GM10266 (cell line): Measurements from ENCODE around the gene UBXN11.

ENCODE experiments used
- DNase-seq: peaks from one replicate; pipeline ENCODE4 v3.0.0; 2012; ENCODE audit errors: extremely low spot score
- CTCF ChIP-seq: IDR thresholded peaks from 2 replicates; pipeline ENCODE4 v1.5.1; 2012; ENCODE audit warnings: mild to moderate bottlenecking, low read depth; ENCODE audit not compliant: control insufficient read depth, insufficient read depth; ENCODE audit errors: missing control alignments

UBXN11 gene

GRCh38 chr1:26281091-26281958 is 25.1 kb downstream of the UBXN11 start:
- DNase-seq = peak; percentile 23
- TF ChIP-seq CTCF = no peak

GRCh38 chr1:26280333-26281042 is 25.9 kb downstream of the UBXN11 start:
- no peak for TF ChIP-seq CTCF
- peak; percentile 44 for DNase-seq

- peak; percentile 44 for TF ChIP-seq CTCF
- peak; percentile 93 for DNase-seq
These were observed 26.7 kb downstream of the UBXN11 start, which contains the start of gene SH3BGRL3 for GRCh38 chr1:26279456-26280332. SH3BGRL3 (plus strand) TSS chr1:26280086; CDS start chr1:26280156, 70 bp downstream.

GRCh38 chr1:26278724-26279455 is 27.5 kb downstream of the UBXN11 start:
- no peak for TF ChIP-seq CTCF
- DNase-seq = peak; percentile 33

GRCh38 chr1:26278303-26278702 is 28.1 kb downstream of the UBXN11 start:
- no peak for TF ChIP-seq CTCF
- no peak for DNase-seq

- no peak for DNase-seq
- TF ChIP-seq CTCF = no peak
These were observed 28.7 kb downstream of the UBXN11 start for GRCh38 chr1:26277719-26278118.
